ENCODE measurements around the gene CYP27B1.

DNA sequence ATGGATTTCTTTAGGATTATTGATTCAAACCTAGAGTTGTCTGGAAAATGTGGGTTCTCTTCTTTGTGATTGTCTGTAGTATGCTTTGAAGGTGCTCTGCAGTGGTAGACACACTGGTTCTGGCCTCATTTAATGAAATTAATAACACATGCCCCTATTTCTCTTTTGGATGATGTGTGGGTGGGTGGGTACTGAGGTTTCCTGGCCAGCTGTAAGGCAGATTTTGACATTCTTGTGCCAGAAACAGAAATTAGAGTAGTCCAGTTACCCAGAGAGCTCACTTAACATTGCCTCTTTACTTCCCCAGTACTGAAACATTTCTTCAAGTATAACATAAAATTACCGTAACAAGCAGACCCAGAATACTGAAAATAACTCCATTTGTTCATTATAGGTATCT is 30.1 kb upstream of the CYP27B1 start:
- TF ChIP-seq, protein P1, sequence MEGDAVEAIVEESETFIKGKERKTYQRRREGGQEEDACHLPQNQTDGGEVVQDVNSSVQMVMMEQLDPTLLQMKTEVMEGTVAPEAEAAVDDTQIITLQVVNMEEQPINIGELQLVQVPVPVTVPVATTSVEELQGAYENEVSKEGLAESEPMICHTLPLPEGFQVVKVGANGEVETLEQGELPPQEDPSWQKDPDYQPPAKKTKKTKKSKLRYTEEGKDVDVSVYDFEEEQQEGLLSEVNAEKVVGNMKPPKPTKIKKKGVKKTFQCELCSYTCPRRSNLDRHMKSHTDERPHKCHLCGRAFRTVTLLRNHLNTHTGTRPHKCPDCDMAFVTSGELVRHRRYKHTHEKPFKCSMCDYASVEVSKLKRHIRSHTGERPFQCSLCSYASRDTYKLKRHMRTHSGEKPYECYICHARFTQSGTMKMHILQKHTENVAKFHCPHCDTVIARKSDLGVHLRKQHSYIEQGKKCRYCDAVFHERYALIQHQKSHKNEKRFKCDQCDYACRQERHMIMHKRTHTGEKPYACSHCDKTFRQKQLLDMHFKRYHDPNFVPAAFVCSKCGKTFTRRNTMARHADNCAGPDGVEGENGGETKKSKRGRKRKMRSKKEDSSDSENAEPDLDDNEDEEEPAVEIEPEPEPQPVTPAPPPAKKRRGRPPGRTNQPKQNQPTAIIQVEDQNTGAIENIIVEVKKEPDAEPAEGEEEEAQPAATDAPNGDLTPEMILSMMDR (IDR thresholded peaks at IDR 0.05), result no peak
- no peak for TF ChIP-seq POLR2A (IDR thresholded peaks at IDR 0.05)

Data from uterus (tissue), 2 donors.